HepG2 (cell line): ENCODE results near the gene OR6S1. TPM values are rescaled to one million over a fixed set of nuclear protein-coding genes. Genes with fewer than 3 reads are reported as not detected.

Experiments used
- ATF3 ChIP-seq: sonication (generic); formaldehyde crosslinking; IDR thresholded peaks from 2 replicates; pipeline ENCODE4 v1.4.0; 2020; ENCODE audit warnings: missing genetic modification reagents
- ATM ChIP-seq: fragments of 450-650 bp; IDR thresholded peaks from 2 replicates; pipeline ENCODE4 v1.7.1; 2017; ENCODE audit warnings: mild to moderate bottlenecking, borderline replicate concordance
- KDM4B ChIP-seq: sonication (generic); formaldehyde crosslinking; IDR thresholded peaks from 2 replicates; pipeline ENCODE4 v1.4.0; 2020; ENCODE audit warnings: missing genetic modification reagents
- KDM5B ChIP-seq: sonication (generic); formaldehyde crosslinking; IDR thresholded peaks from 2 replicates; pipeline ENCODE4 v1.4.0; 2020; ENCODE audit warnings: missing genetic modification reagents, mild to moderate bottlenecking, borderline replicate concordance
- MAF1 ChIP-seq: sonication (generic); formaldehyde crosslinking; IDR thresholded peaks from 2 replicates; pipeline ENCODE4 v1.5.0; 2020; ENCODE audit warnings: missing genetic modification reagents, borderline replicate concordance
- MBD4 ChIP-seq: IDR thresholded peaks from 2 replicates; pipeline ENCODE4 v1.6.1; 2012; ENCODE audit warnings: low read length, inconsistent platforms, borderline replicate concordance
- TP53 ChIP-seq: sonication (generic); formaldehyde crosslinking; conservative IDR thresholded peaks from 2 replicates; pipeline ENCODE4 v1.4.0; 2020; ENCODE audit warnings: missing genetic modification reagents
- ZEB1 ChIP-seq: IDR thresholded peaks from 2 replicates; pipeline ENCODE4 v1.6.1; 2012; ENCODE audit warnings: mild to moderate bottlenecking, low read depth, inconsistent platforms; ENCODE audit not compliant: insufficient replicate concordance
- ZIK1 ChIP-seq: sonication (generic); formaldehyde crosslinking; IDR thresholded peaks from 2 replicates; pipeline ENCODE4 v1.5.0; 2020; ENCODE audit warnings: mild to moderate bottlenecking, low read depth, missing genetic modification reagents, borderline replicate concordance
- ZNF101 ChIP-seq: sonication (generic); formaldehyde crosslinking; IDR thresholded peaks from 2 replicates; pipeline ENCODE4 v1.4.0; 2020; ENCODE audit warnings: mild to moderate bottlenecking, low read depth, missing genetic modification reagents, borderline replicate concordance
- ZNF280D ChIP-seq: sonication (generic); formaldehyde crosslinking; IDR thresholded peaks from 2 replicates; pipeline ENCODE4 v1.5.1; 2020; ENCODE audit warnings: mild to moderate bottlenecking, missing genetic modification reagents
- ZNF333 ChIP-seq: sonication (generic); formaldehyde crosslinking; IDR thresholded peaks from 2 replicates; pipeline ENCODE4 v1.4.0; 2020; ENCODE audit warnings: mild to moderate bottlenecking, missing genetic modification reagents, borderline replicate concordance
- ZNF430 ChIP-seq: sonication (generic); formaldehyde crosslinking; IDR thresholded peaks from 2 replicates; pipeline ENCODE4 v1.9.0; 2021; ENCODE audit warnings: mild to moderate bottlenecking, missing genetic modification reagents
- ZNF749 ChIP-seq: sonication (generic); formaldehyde crosslinking; IDR thresholded peaks from 2 replicates; pipeline ENCODE4 v1.8.0; 2022; ENCODE audit warnings: mild to moderate bottlenecking, missing genetic modification reagents, moderate library complexity, borderline replicate concordance
- ZNF768 ChIP-seq: sonication (generic); formaldehyde crosslinking; IDR thresholded peaks from 2 replicates; pipeline ENCODE4 v1.4.0; 2020; ENCODE audit warnings: missing genetic modification reagents
- polyA plus RNA-seq, 8 experiments: library from polyadenylated mRNA; depleted of rRNA in 3 of 8; stranded (reverse) in 7 of 8; unstranded in 1 of 8; fragments of >200 nt; fragmentation: Illumina TruSeq in 4 of 8; extraction: Trizol in 4 of 8; gene quantifications; 2 replicates each; pipeline versions ENCODE4 v1.2.1 to v1.2.3, GENCODE V29; 2011 to 2016; ENCODE audit warnings: low read depth in 4 of 8, missing spikeins in 1 of 8, mixed read lengths in 1 of 8; ENCODE audit not compliant: insufficient read depth in 1 of 8
- total RNA-seq, 5 experiments: library from RNA; depleted of rRNA; stranded (reverse); fragments of >200 nt; fragmentation: Illumina TruSeq; extraction: Trizol; gene quantifications; 2 replicates each; pipeline ENCODE4 v1.2.3, GENCODE V29; 2016; ENCODE audit warnings: low read depth in 1 of 5
- TF ChIP-seq, protein P1 (sequence below), 2 experiments: IDR thresholded peaks; 2 replicates each; pipeline ENCODE4 v1.6.1; 2011 to 2012; ENCODE audit warnings: low read length in 2 of 2, borderline replicate concordance in 1 of 2, low read depth in 1 of 2, mild to moderate bottlenecking in 1 of 2, moderate library complexity in 1 of 2
- TF ChIP-seq, protein P2 (sequence below): sonication (generic); formaldehyde crosslinking; IDR thresholded peaks from 2 replicates; pipeline ENCODE4 v1.4.0; 2020; ENCODE audit warnings: mild to moderate bottlenecking, missing genetic modification reagents
- TF ChIP-seq, protein P3 (sequence below): sonication (generic); formaldehyde crosslinking; IDR thresholded peaks from 2 replicates; pipeline ENCODE4 v1.4.0; 2020; ENCODE audit warnings: missing genetic modification reagents, borderline replicate concordance

OR6S1 gene
- total and polyA plus RNA-seq, 2 of the 13 experiments (the other 11 are each of a cell fraction or from before 2014, with no cell fraction given): 0.09 TPM; not detected in 1

GRCh38 chr14:20687362-20688166, 46.1 kb upstream of the OR6S1 start (continued):
- TF ChIP-seq ATF3 (CRISPR knock-in tag) (no peak; the same call in 1 of the 2 replicates), KDM4B (CRISPR knock-in tag) (peak; percentile 9; the same call in 1 of the 2 replicates), ZEB1 (no peak), TP53 (CRISPR knock-in tag) (no peak), KDM5B (CRISPR knock-in tag) (no peak), ZNF768 (CRISPR knock-in tag) (no peak), ZNF430 (CRISPR knock-in tag) (no peak), ZIK1 (CRISPR knock-in tag) (no peak), ZNF333 (CRISPR knock-in tag) (no peak), ATM (no peak), MAF1 (no peak), ZNF101 (no peak), MBD4 (no peak), ZNF749 (CRISPR knock-in tag) (no peak), ZNF280D (CRISPR knock-in tag) (peak; percentile 35; the same call in 1 of the 2 replicates)
- TF ChIP-seq, protein P1, sequence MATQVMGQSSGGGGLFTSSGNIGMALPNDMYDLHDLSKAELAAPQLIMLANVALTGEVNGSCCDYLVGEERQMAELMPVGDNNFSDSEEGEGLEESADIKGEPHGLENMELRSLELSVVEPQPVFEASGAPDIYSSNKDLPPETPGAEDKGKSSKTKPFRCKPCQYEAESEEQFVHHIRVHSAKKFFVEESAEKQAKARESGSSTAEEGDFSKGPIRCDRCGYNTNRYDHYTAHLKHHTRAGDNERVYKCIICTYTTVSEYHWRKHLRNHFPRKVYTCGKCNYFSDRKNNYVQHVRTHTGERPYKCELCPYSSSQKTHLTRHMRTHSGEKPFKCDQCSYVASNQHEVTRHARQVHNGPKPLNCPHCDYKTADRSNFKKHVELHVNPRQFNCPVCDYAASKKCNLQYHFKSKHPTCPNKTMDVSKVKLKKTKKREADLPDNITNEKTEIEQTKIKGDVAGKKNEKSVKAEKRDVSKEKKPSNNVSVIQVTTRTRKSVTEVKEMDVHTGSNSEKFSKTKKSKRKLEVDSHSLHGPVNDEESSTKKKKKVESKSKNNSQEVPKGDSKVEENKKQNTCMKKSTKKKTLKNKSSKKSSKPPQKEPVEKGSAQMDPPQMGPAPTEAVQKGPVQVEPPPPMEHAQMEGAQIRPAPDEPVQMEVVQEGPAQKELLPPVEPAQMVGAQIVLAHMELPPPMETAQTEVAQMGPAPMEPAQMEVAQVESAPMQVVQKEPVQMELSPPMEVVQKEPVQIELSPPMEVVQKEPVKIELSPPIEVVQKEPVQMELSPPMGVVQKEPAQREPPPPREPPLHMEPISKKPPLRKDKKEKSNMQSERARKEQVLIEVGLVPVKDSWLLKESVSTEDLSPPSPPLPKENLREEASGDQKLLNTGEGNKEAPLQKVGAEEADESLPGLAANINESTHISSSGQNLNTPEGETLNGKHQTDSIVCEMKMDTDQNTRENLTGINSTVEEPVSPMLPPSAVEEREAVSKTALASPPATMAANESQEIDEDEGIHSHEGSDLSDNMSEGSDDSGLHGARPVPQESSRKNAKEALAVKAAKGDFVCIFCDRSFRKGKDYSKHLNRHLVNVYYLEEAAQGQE (IDR thresholded peaks at IDR 0.05; ENCODE audit: borderline replicate concordance in 1 of 2, low read depth in 1 of 2, low read length in 2 of 2): peak in 1 of 2 experiments; percentile 27; a peak in 2 of 4 replicates
- TF ChIP-seq, protein P2, sequence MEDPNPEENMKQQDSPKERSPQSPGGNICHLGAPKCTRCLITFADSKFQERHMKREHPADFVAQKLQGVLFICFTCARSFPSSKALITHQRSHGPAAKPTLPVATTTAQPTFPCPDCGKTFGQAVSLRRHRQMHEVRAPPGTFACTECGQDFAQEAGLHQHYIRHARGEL (CRISPR knock-in tag): no peak
- TF ChIP-seq, protein P3, sequence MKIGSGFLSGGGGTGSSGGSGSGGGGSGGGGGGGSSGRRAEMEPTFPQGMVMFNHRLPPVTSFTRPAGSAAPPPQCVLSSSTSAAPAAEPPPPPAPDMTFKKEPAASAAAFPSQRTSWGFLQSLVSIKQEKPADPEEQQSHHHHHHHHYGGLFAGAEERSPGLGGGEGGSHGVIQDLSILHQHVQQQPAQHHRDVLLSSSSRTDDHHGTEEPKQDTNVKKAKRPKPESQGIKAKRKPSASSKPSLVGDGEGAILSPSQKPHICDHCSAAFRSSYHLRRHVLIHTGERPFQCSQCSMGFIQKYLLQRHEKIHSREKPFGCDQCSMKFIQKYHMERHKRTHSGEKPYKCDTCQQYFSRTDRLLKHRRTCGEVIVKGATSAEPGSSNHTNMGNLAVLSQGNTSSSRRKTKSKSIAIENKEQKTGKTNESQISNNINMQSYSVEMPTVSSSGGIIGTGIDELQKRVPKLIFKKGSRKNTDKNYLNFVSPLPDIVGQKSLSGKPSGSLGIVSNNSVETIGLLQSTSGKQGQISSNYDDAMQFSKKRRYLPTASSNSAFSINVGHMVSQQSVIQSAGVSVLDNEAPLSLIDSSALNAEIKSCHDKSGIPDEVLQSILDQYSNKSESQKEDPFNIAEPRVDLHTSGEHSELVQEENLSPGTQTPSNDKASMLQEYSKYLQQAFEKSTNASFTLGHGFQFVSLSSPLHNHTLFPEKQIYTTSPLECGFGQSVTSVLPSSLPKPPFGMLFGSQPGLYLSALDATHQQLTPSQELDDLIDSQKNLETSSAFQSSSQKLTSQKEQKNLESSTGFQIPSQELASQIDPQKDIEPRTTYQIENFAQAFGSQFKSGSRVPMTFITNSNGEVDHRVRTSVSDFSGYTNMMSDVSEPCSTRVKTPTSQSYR (CRISPR knock-in tag): peak; percentile 16; the same call in 1 of the 2 replicates
